Measurements from ENCODE around the gene SPINT2.
"Not testable (repeated sequence)": the region's sequence is repeated elsewhere in the genome, so short reads cannot be mapped to it uniquely, and the experiment has no call there.

Gene SPINT2

GRCh38 chr19:38264486-38265212, at the start of gene SPINT2:
Gene SPINT2 (plus strand): TSS chr19:38264573. CDS start chr19:38264893, 320 bp downstream.
- DNase-seq (ENCODE audit: low read depth): no peak

GRCh38 chr19:38216785-38217641, 47.4 kb upstream of the SPINT2 start:
- no peak for DNase-seq (ENCODE audit: low read depth)

- DNase-seq (ENCODE audit: low read depth): no peak
These were observed 46.2 kb upstream of the SPINT2 start for GRCh38 chr19:38218204-38218603.

GRCh38 chr19:38219221-38219620, 45.2 kb upstream of the SPINT2 start:
- no peak for DNase-seq (ENCODE audit: low read depth)

- DNase-seq (ENCODE audit: low read depth): no peak
These were observed 43.0 kb upstream of the SPINT2 start for GRCh38 chr19:38221421-38221820.

- no peak for DNase-seq (ENCODE audit: low read depth)
These were observed 42.2 kb upstream of the SPINT2 start for GRCh38 chr19:38221919-38222830.

GRCh38 chr19:38223119-38223523, 41.3 kb upstream of the SPINT2 start:
- DNase-seq (ENCODE audit: low read depth): no peak

- no peak for DNase-seq (ENCODE audit: low read depth)
These were observed 40.8 kb upstream of the SPINT2 start for GRCh38 chr19:38223617-38224013.

GRCh38 chr19:38224014-38224862, 40.1 kb upstream of the SPINT2 start, which contains the start of gene DPF1:
Gene DPF1 (minus strand): TSS chr19:38224222. CDS start chr19:38224142, 80 bp downstream.
- peak; percentile 66 for DNase-seq (ENCODE audit: low read depth)

- DNase-seq (ENCODE audit: low read depth): not testable (repeated sequence)
These were observed 39.5 kb upstream of the SPINT2 start for GRCh38 chr19:38224863-38225218.

GRCh38 chr19:38227287-38228004, 36.9 kb upstream of the SPINT2 start:
- no peak for DNase-seq (ENCODE audit: low read depth)

- DNase-seq (ENCODE audit: low read depth): no peak
These were observed 36.4 kb upstream of the SPINT2 start for GRCh38 chr19:38228005-38228377.

- no peak for DNase-seq (ENCODE audit: low read depth)
These were observed 35.6 kb upstream of the SPINT2 start for GRCh38 chr19:38228491-38229439.

GRCh38 chr19:38229585-38230073, 34.7 kb upstream of the SPINT2 start:
- peak; percentile 88 for DNase-seq (ENCODE audit: low read depth)

- not testable (repeated sequence) for DNase-seq (ENCODE audit: low read depth)
These were observed 33.8 kb upstream of the SPINT2 start for GRCh38 chr19:38230506-38231133.

GRCh38 chr19:38231918-38232317, 32.5 kb upstream of the SPINT2 start:
- DNase-seq (ENCODE audit: low read depth): no peak

GRCh38 chr19:38233740-38234251, 30.6 kb upstream of the SPINT2 start:
- DNase-seq (ENCODE audit: low read depth): peak; percentile 57

- DNase-seq (ENCODE audit: low read depth): no peak
These were observed 29.8 kb upstream of the SPINT2 start for GRCh38 chr19:38234615-38235014.

Data from iris pigment epithelial cell (primary cell).